ENCODE results near the gene MON1A. TPM values are rescaled to one million over a fixed set of nuclear protein-coding genes. Genes with fewer than 3 reads are reported as not detected.

MON1A gene
- total RNA-seq, 1 donor from 2014 or later, result 9.2 TPM

GRCh38 chr3:49900491-49901153 is 29.0 kb downstream of the MON1A start:
- no peak for ATAC-seq
- intact Hi-C loops (cut with DNase I), result no loop called here
- no peak for DNase-seq (ENCODE audit: low spot score)

- intact Hi-C loops (cut with DNase I), result no loop called here
- DNase-seq (ENCODE audit: low spot score), result no peak
- ATAC-seq, result no peak
Measured at GRCh38 chr3:49899815-49900214, 29.8 kb downstream of the MON1A start.

- DNase-seq (ENCODE audit: low spot score) (no peak), ATAC-seq (no peak)
- intact Hi-C loops (cut with DNase I), result no loop called here
Measured at GRCh38 chr3:49898991-49899390, 30.6 kb downstream of the MON1A start.

GRCh38 chr3:49896345-49896744 is 33.3 kb downstream of the MON1A start:
- no peak for ATAC-seq
- no peak for DNase-seq (ENCODE audit: low spot score)
- intact Hi-C loops (cut with DNase I), result no loop called here

GRCh38 chr3:49895791-49896190 is 33.8 kb downstream of the MON1A start:
- ATAC-seq, result no peak
- intact Hi-C loops (cut with DNase I), result no loop called here
- DNase-seq (ENCODE audit: low spot score), result no peak

GRCh38 chr3:49889296-49889695 is 40.3 kb downstream of the MON1A start:
- ATAC-seq, result no peak
- DNase-seq (ENCODE audit: low spot score), result no peak
- intact Hi-C loops (cut with DNase I), result no loop called here

- intact Hi-C loops (cut with DNase I), result no loop called here
- ATAC-seq, result no peak
- no peak for DNase-seq (ENCODE audit: low spot score)
Measured at GRCh38 chr3:49886922-49887265, 42.7 kb downstream of the MON1A start.

GRCh38 chr3:49883998-49884397 is 45.6 kb downstream of the MON1A start:
- intact Hi-C loops (cut with DNase I), result no loop called here
- no peak for DNase-seq (ENCODE audit: low spot score)
- ATAC-seq, result no peak

- ATAC-seq, result peak; percentile 90
- intact Hi-C loops (cut with DNase I), result no loop called here
Measured at GRCh38 chr3:49882166-49882565, 47.4 kb downstream of the MON1A start.

GRCh38 chr3:49880581-49881315 is 48.9 kb downstream of the MON1A start:
- DNase-seq (ENCODE audit: low spot score) (no peak), ATAC-seq (no peak)
- intact Hi-C loops (cut with DNase I), result no loop called here

More at GRCh38 chr3:49882166-49882565, 47.4 kb downstream of the MON1A start:
- DNase-seq (ENCODE audit: low spot score), result no peak

- DNase-seq (ENCODE audit: low spot score) (no peak), ATAC-seq (no peak)
- intact Hi-C loops (cut with DNase I), result no loop called here
Measured at GRCh38 chr3:49879721-49880120, 49.9 kb downstream of the MON1A start.

GRCh38 chr3:49878686-49879085 is 50.9 kb downstream of the MON1A start:
- DNase-seq (ENCODE audit: low spot score) (no peak), ATAC-seq (no peak)
- intact Hi-C loops (cut with DNase I), result no loop called here

- intact Hi-C loops (cut with DNase I), result no loop called here
- ATAC-seq, result no peak
- DNase-seq (ENCODE audit: low spot score), result no peak
Measured at GRCh38 chr3:49877716-49878115, 51.9 kb downstream of the MON1A start.

- intact Hi-C loops (cut with DNase I), result no loop called here
- ATAC-seq, result no peak
Measured at GRCh38 chr3:49876567-49876966, 53.0 kb downstream of the MON1A start.

GRCh38 chr3:49873623-49874022 is 56.0 kb downstream of the MON1A start:
- intact Hi-C loops (cut with DNase I), result no loop called here
- DNase-seq (ENCODE audit: low spot score), result no peak
- no peak for ATAC-seq

More at GRCh38 chr3:49876567-49876966, 53.0 kb downstream of the MON1A start:
- DNase-seq (ENCODE audit: low spot score), result no peak

GRCh38 chr3:49872801-49873281 is 56.8 kb downstream of the MON1A start:
- intact Hi-C loops (cut with DNase I), result no loop called here
- DNase-seq (ENCODE audit: low spot score) (no peak), ATAC-seq (no peak)

- intact Hi-C loops (cut with DNase I), result no loop called here
- ATAC-seq, result no peak
- no peak for DNase-seq (ENCODE audit: low spot score)
Measured at GRCh38 chr3:49871531-49872153, 58.0 kb downstream of the MON1A start.

GRCh38 chr3:49869525-49870126 is 60.0 kb downstream of the MON1A start, which contains the start of gene CAMKV:
Gene CAMKV (minus strand): TSS chr3:49869906. CDS start chr3:49862388, 7,518 bp downstream.
- ATAC-seq (no peak), DNase-seq (ENCODE audit: low spot score) (no peak)
- intact Hi-C loops (cut with DNase I), result no loop called here

GRCh38 chr3:49868862-49869466 is 60.6 kb downstream of the MON1A start:
- ATAC-seq, result no peak
- intact Hi-C loops (cut with DNase I), result no loop called here
- no peak for DNase-seq (ENCODE audit: low spot score)

Data from sciatic nerve (tissue), 2 donors.